ENCODE data around the gene PIWIL4. TPM values are rescaled to one million over a fixed set of nuclear protein-coding genes. Genes with fewer than 3 reads are reported as not detected.

The PIWIL4 gene
- total RNA-seq, 2 donors from 2014 or later: 0.48 to 1.1 TPM

- H3K9me3 Mint-ChIP-seq: no peaks in the 10 kb centered on the region
- no peaks in the 10 kb centered on the region for H3K36me3 Mint-ChIP-seq (ENCODE audit: low read depth)
- H3K4me1 Mint-ChIP-seq: no peaks in the 10 kb centered on the region
- H3K27ac Mint-ChIP-seq: no peak overlapping the region
- no peak for ATAC-seq (replicated peaks)
- no peak overlapping the region for H3K4me3 Mint-ChIP-seq
- H3K27me3 Mint-ChIP-seq: peaks cover 8% of the 10 kb centered on the region
Observed at GRCh38 chr11:94664346-94664745, 97.2 kb downstream of the PIWIL4 start.

- H3K4me1 Mint-ChIP-seq: no peaks in the 10 kb centered on the region
- no peaks in the 10 kb centered on the region for H3K9me3 Mint-ChIP-seq
- H3K27ac Mint-ChIP-seq: no peak overlapping the region
- H3K27me3 Mint-ChIP-seq: peaks cover 9% of the 10 kb centered on the region
- H3K4me3 Mint-ChIP-seq: no peak overlapping the region
- H3K36me3 Mint-ChIP-seq (ENCODE audit: low read depth): no peaks in the 10 kb centered on the region
- ATAC-seq (replicated peaks): no peak
Observed at GRCh38 chr11:94665116-94665659, 98.0 kb downstream of the PIWIL4 start.

GRCh38 chr11:94666792-94667721, 99.9 kb downstream of the PIWIL4 start:
- no peaks in the 10 kb centered on the region for H3K36me3 Mint-ChIP-seq (ENCODE audit: low read depth)
- no peak overlapping the region for H3K27ac Mint-ChIP-seq
- no peaks in the 10 kb centered on the region for H3K4me1 Mint-ChIP-seq
- no peak for ATAC-seq (replicated peaks)
- no peaks in the 10 kb centered on the region for H3K9me3 Mint-ChIP-seq
- peaks cover 3% of the 10 kb centered on the region for H3K27me3 Mint-ChIP-seq
- H3K4me3 Mint-ChIP-seq: no peak overlapping the region

- H3K36me3 Mint-ChIP-seq (ENCODE audit: low read depth): no peaks in the 10 kb centered on the region
- no peaks in the 10 kb centered on the region for H3K9me3 Mint-ChIP-seq
- H3K27me3 Mint-ChIP-seq: peaks cover 3% of the 10 kb centered on the region
- H3K4me3 Mint-ChIP-seq: no peak overlapping the region
- ATAC-seq (replicated peaks): no peak
- H3K27ac Mint-ChIP-seq: no peak overlapping the region
- no peaks in the 10 kb centered on the region for H3K4me1 Mint-ChIP-seq
Observed at GRCh38 chr11:94668212-94668793, 101.1 kb downstream of the PIWIL4 start.

- H3K27ac Mint-ChIP-seq: no peak overlapping the region
- H3K9me3 Mint-ChIP-seq: no peaks in the 10 kb centered on the region
- no peaks in the 10 kb centered on the region for H3K4me1 Mint-ChIP-seq
- peaks cover 3% of the 10 kb centered on the region for H3K27me3 Mint-ChIP-seq
- H3K4me3 Mint-ChIP-seq: no peak overlapping the region
- no peak for ATAC-seq (replicated peaks)
- no peaks in the 10 kb centered on the region for H3K36me3 Mint-ChIP-seq (ENCODE audit: low read depth)
Observed at GRCh38 chr11:94669023-94669422, 101.9 kb downstream of the PIWIL4 start.

Other genes starting within 250 kb of the PIWIL4 start
- gene GPR83, start 165.9 kb upstream of the PIWIL4 start, total RNA-seq: under 1 TPM; 0.11 to 0.30 TPM
- gene MRE11, start 73.5 kb upstream of the PIWIL4 start, total RNA-seq: 10 to 100 TPM; 51.1 to 51.9 TPM
- 10 to 100 TPM; 15.3 to 26.7 TPM for gene ANKRD49, start 73.4 kb upstream of the PIWIL4 start, total RNA-seq
- gene C11orf97, start 54.9 kb upstream of the PIWIL4 start, total RNA-seq: not detected
- gene FUT4, start 23.4 kb upstream of the PIWIL4 start, total RNA-seq: 1 to 10 TPM; 3.9 to 5.4 TPM
- under 1 TPM; 0.06 to 0.34 TPM for gene AMOTL1, start 201.0 kb downstream of the PIWIL4 start, total RNA-seq